SK-N-MC (cell line): ENCODE measurements around the gene YBX2.

Experiments
- DNase-seq: peaks from one replicate; pipeline ENCODE4 v3.0.0-alpha.2; 2011; ENCODE audit warnings: low read depth, low spot score
- H3K27ac ChIP-seq: fragments of 200-600 bp; sonication (generic); 2 replicates; pipeline ENCODE4 v1.5.1; 2016; ENCODE audit warnings: mixed run types
- H3K36me3 ChIP-seq: fragments of 200-600 bp; sonication (generic); 2 replicates; pipeline ENCODE4 v1.6.1; 2017; ENCODE audit warnings: antibody characterized with exemption, low read length, mixed read lengths; ENCODE audit not compliant: insufficient read depth
- H3K4me3 ChIP-seq: fragments of 200-600 bp; sonication (generic); 2 replicates; pipeline ENCODE4 v1.5.1; 2016
- H3K9ac ChIP-seq: fragments of 200-600 bp; sonication (generic); 2 replicates; pipeline ENCODE4 v1.8.0; 2017; ENCODE audit warnings: mixed run types, mixed read lengths; ENCODE audit not compliant: insufficient read length
- H3K9me3 ChIP-seq: fragments of 200-600 bp; sonication (generic); 2 replicates; pipeline ENCODE4 v1.6.1; 2017; ENCODE audit warnings: low read depth, mild to moderate bottlenecking, antibody characterized with exemption, low read length, moderate library complexity, mixed read lengths
- EZH2 ChIP-seq: fragments of 200-600 bp; sonication (generic); IDR thresholded peaks from one replicate; pipeline ENCODE4 v1.6.1; 2017; ENCODE audit warnings: antibody characterized with exemption
- FOXP2 ChIP-seq: optimal IDR thresholded peaks from 2 replicates; pipeline ENCODE3; 2011; ENCODE audit warnings: mild to moderate bottlenecking, moderate library complexity; ENCODE audit not compliant: insufficient read depth; ENCODE audit errors: extremely low read length, control extremely low read depth
- POLR2AphosphoS5 ChIP-seq: IDR thresholded peaks from 2 replicates; pipeline ENCODE4 v1.6.1; 2012; ENCODE audit warnings: mild to moderate bottlenecking, low read depth, low read length, borderline replicate concordance

YBX2 gene

GRCh38 chr17:7258731-7259554, 35.5 kb downstream of the YBX2 start:
- H3K27ac ChIP-seq, result peak overlapping the region; percentile 84
- H3K4me3 ChIP-seq, result no peak overlapping the region
- no peak for DNase-seq
- no peaks in the 10 kb centered on the region for H3K9me3 ChIP-seq
- TF ChIP-seq POLR2AphosphoS5, result no peak
- TF ChIP-seq EZH2, result no peak
- no peak for TF ChIP-seq FOXP2
- peak overlapping the region; percentile 57 for H3K9ac ChIP-seq
- H3K36me3 ChIP-seq, result peaks cover 31% of the 10 kb centered on the region

- no peak for DNase-seq
- TF ChIP-seq FOXP2 (no peak), POLR2AphosphoS5 (no peak), EZH2 (no peak)
- Histone ChIP-seq H3K9me3 (no peaks in the 10 kb centered on the region), H3K4me3 (no peak overlapping the region), H3K9ac (no peak overlapping the region), H3K36me3 (peaks cover 32% of the 10 kb centered on the region), H3K27ac (no peak overlapping the region)
These were observed 37.5 kb downstream of the YBX2 start for GRCh38 chr17:7256766-7257456.

- Histone ChIP-seq H3K36me3 (peaks cover 27% of the 10 kb centered on the region), H3K9ac (no peak overlapping the region), H3K9me3 (no peaks in the 10 kb centered on the region), H3K4me3 (no peak overlapping the region), H3K27ac (no peak overlapping the region)
- no peak for DNase-seq
- no peak for TF ChIP-seq EZH2
- TF ChIP-seq POLR2AphosphoS5, result no peak
- TF ChIP-seq FOXP2, result no peak
These were observed 39.9 kb downstream of the YBX2 start for GRCh38 chr17:7254511-7254910.

- H3K36me3 ChIP-seq, result peaks cover 15% of the 10 kb centered on the region
- H3K27ac ChIP-seq, result peak overlapping the region; percentile 93; the same call in 1 of the 2 replicates
- no peak for DNase-seq
- TF ChIP-seq EZH2 (no peak), FOXP2 (no peak), POLR2AphosphoS5 (no peak)
- H3K4me3 ChIP-seq, result peak overlapping the region; percentile 91
- peak overlapping the region; percentile 90 for H3K9ac ChIP-seq
- H3K9me3 ChIP-seq, result no peaks in the 10 kb centered on the region
These were observed 41.4 kb downstream of the YBX2 start for GRCh38 chr17:7253082-7253481.

GRCh38 chr17:7252176-7253043, 42.0 kb downstream of the YBX2 start, which contains the start of gene ELP5:
Gene ELP5, plus strand, starts transcription at chr17:7252215. Its CDS starts 336 bp downstream, at chr17:7252551.
- peak; percentile 43; the same call in 1 of the 2 replicates for TF ChIP-seq POLR2AphosphoS5
- no peak for TF ChIP-seq EZH2
- peak; percentile 17 for TF ChIP-seq FOXP2
- H3K4me3 ChIP-seq, result peak within 1 kb of the TSS; percentile 91
- H3K27ac ChIP-seq, result peak within 1 kb of the TSS; percentile 93
- peaks cover 15% of the 10 kb centered on the region for H3K36me3 ChIP-seq
- no peaks in the 10 kb centered on the region for H3K9me3 ChIP-seq
- peak within 1 kb of the TSS; percentile 96 for H3K9ac ChIP-seq
- no peak for DNase-seq

GRCh38 chr17:7251661-7252175, 42.7 kb downstream of the YBX2 start, which contains the start of gene CTDNEP1:
Gene CTDNEP1, minus strand, starts transcription at chr17:7251734. Its CDS starts 438 bp downstream, at chr17:7251296.
- H3K36me3 ChIP-seq, result peaks cover 20% of the 10 kb centered on the region

GRCh38 chr17:7250695-7251627, 43.5 kb downstream of the YBX2 start:
- Histone ChIP-seq H3K27ac (peak overlapping the region; percentile 93), H3K9ac (peak overlapping the region; percentile 96), H3K36me3 (peaks cover 28% of the 10 kb centered on the region), H3K9me3 (no peaks in the 10 kb centered on the region), H3K4me3 (peak overlapping the region; percentile 91)
- no peak for DNase-seq
- TF ChIP-seq EZH2 (no peak), FOXP2 (no peak), POLR2AphosphoS5 (no peak)

More at GRCh38 chr17:7251661-7252175, 42.7 kb downstream of the YBX2 start, which contains the start of gene CTDNEP1:
- DNase-seq, result peak; percentile 94
- Histone ChIP-seq H3K4me3 (peak within 1 kb of the TSS; percentile 91), H3K27ac (peak within 1 kb of the TSS; percentile 93), H3K9ac (peak within 1 kb of the TSS; percentile 96), H3K9me3 (no peaks in the 10 kb centered on the region)
- no peak for TF ChIP-seq EZH2
- TF ChIP-seq FOXP2, result no peak
- no peak for TF ChIP-seq POLR2AphosphoS5
